Liver (tissue), 9 donors: ENCODE data around the gene PDGFD. TPM values are rescaled to one million over a fixed set of nuclear protein-coding genes. Genes with fewer than 3 reads are reported as not detected.

Experiments used
- DNase-seq: peaks from one replicate; pipeline ENCODE4 v3.0.0-alpha.2; 2017; ENCODE audit warnings: low spot score
- H3K27ac ChIP-seq, 2 donors: one replicate each; pipeline ENCODE4 v1.7.0; 2013; ENCODE audit warnings: inconsistent platforms in 2 of 2, low read length in 2 of 2, control low read depth in 1 of 2, low read depth in 1 of 2, mild to moderate bottlenecking in 1 of 2
- H3K27me3 ChIP-seq, 4 donors: one replicate each; pipeline versions ENCODE4 v1.6.1 to v1.7.0; 2013; ENCODE audit warnings: low read length in 3 of 4, inconsistent platforms in 1 of 4, mild to moderate bottlenecking in 1 of 4, moderate library complexity in 1 of 4; ENCODE audit not compliant: control insufficient read depth in 4 of 4, insufficient read depth in 4 of 4
- H3K36me3 ChIP-seq, 4 donors: one replicate each; pipeline versions ENCODE4 v1.6.1 to v1.7.0; 2013; ENCODE audit warnings: low read length in 3 of 4, mild to moderate bottlenecking in 3 of 4, low read depth in 1 of 4, moderate library complexity in 1 of 4; ENCODE audit not compliant: control insufficient read depth in 4 of 4, insufficient read depth in 3 of 4
- H3K4me1 ChIP-seq, 4 donors: one replicate each; pipeline versions ENCODE4 v1.6.1 to v1.7.0; 2013; ENCODE audit warnings: low read length in 3 of 4, mild to moderate bottlenecking in 3 of 4, moderate library complexity in 1 of 4; ENCODE audit not compliant: control insufficient read depth in 4 of 4, insufficient read depth in 4 of 4
- H3K4me3 ChIP-seq, 3 donors: one replicate each; pipeline versions ENCODE4 v1.6.1 to v1.7.0; 2013; ENCODE audit warnings: low read length in 3 of 3, control low read depth in 1 of 3, low read depth in 1 of 3, mild to moderate bottlenecking in 1 of 3
- H3K9ac ChIP-seq, 2 donors: one replicate each; pipeline ENCODE4 v1.7.0; 2013; ENCODE audit warnings: low read length in 2 of 2, mild to moderate bottlenecking in 2 of 2, moderate library complexity in 2 of 2, control low read depth in 1 of 2, low read depth in 1 of 2
- H3K9me3 ChIP-seq, 4 donors: one replicate each; pipeline versions ENCODE4 v1.6.1 to v1.7.0; 2013; ENCODE audit warnings: low read length in 3 of 4; ENCODE audit not compliant: control insufficient read depth in 4 of 4
- ATF3 ChIP-seq: IDR thresholded peaks from 2 replicates; pipeline ENCODE4 v1.6.1; 2016; ENCODE audit warnings: antibody characterized with exemption
- EGR1 ChIP-seq, 2 donors: IDR thresholded peaks; 2 replicates each; pipeline ENCODE4 v1.6.1; 2016 to 2018; ENCODE audit warnings: antibody characterized with exemption in 2 of 2, low read depth in 2 of 2
- FOXA1 ChIP-seq: IDR thresholded peaks from 2 replicates; pipeline ENCODE4 v1.6.1; 2016; ENCODE audit warnings: antibody characterized with exemption
- FOXA2 ChIP-seq: IDR thresholded peaks from 2 replicates; pipeline ENCODE4 v1.6.1; 2016; ENCODE audit warnings: antibody characterized with exemption
- GABPA ChIP-seq, 2 donors: IDR thresholded peaks in 1 of 2; conservative IDR thresholded peaks in 1 of 2; 2 replicates each; pipeline ENCODE4 v1.6.1; 2016; ENCODE audit warnings: antibody characterized with exemption in 2 of 2, mild to moderate bottlenecking in 1 of 2, moderate library complexity in 1 of 2
- HNF4A ChIP-seq, 2 donors: conservative IDR thresholded peaks; 2 replicates each; pipeline ENCODE4 v1.6.1; 2016; ENCODE audit warnings: antibody characterized with exemption in 2 of 2, mild to moderate bottlenecking in 2 of 2
- HNF4G ChIP-seq: IDR thresholded peaks from 2 replicates; pipeline ENCODE4 v1.6.1; 2016; ENCODE audit warnings: antibody characterized with exemption
- JUND ChIP-seq, 2 donors: IDR thresholded peaks; 2 replicates each; pipeline ENCODE4 v1.6.1; 2016; ENCODE audit warnings: antibody characterized with exemption in 2 of 2
- MAX ChIP-seq: IDR thresholded peaks from 2 replicates; pipeline ENCODE4 v1.6.1; 2016; ENCODE audit warnings: antibody characterized with exemption
- NR2F2 ChIP-seq: IDR thresholded peaks from 2 replicates; pipeline ENCODE4 v1.6.1; 2016; ENCODE audit warnings: antibody characterized with exemption
- RAD21 ChIP-seq, 2 donors: IDR thresholded peaks; 2 replicates each; pipeline ENCODE4 v1.6.1; 2016; ENCODE audit warnings: antibody characterized with exemption in 2 of 2, mild to moderate bottlenecking in 2 of 2
- RXRA ChIP-seq, 2 donors: IDR thresholded peaks; 2 replicates each; pipeline ENCODE4 v1.6.1; 2017 to 2018; ENCODE audit warnings: antibody characterized with exemption in 2 of 2, mild to moderate bottlenecking in 1 of 2
- SP1 ChIP-seq: IDR thresholded peaks from 2 replicates; pipeline ENCODE4 v1.6.1; 2018; ENCODE audit warnings: antibody characterized with exemption, mild to moderate bottlenecking
- TAF1 ChIP-seq: conservative IDR thresholded peaks from 2 replicates; pipeline ENCODE4 v1.6.1; 2016; ENCODE audit warnings: antibody characterized with exemption, mild to moderate bottlenecking
- YY1 ChIP-seq: IDR thresholded peaks from 2 replicates; pipeline ENCODE4 v1.6.1; 2016; ENCODE audit warnings: antibody characterized with exemption, mild to moderate bottlenecking
- WGBS: extraction: QIAGEN DNeasy Blood & Tissue Kit; methylation state at CpG from one replicate; pipeline ENCODE4 v1.1.7; 2013; 5-methylcytosine and 5-hydroxymethylcytosine counted together
- polyA plus RNA-seq, 2 donors: library from polyadenylated mRNA; stranded (reverse) in 1 of 2; unstranded in 1 of 2; fragments of 200-250 nt in 1 of 2; fragments of >200 nt in 1 of 2; fragmentation: Nextera tagmentation in 1 of 2; extraction: Ambion mirVana in 1 of 2; gene quantifications; one replicate each; pipeline versions ENCODE4 v1.2.1 to v1.2.3, GENCODE V29; 2013 to 2015
- total RNA-seq, 2 donors: library from RNA; depleted of rRNA; stranded (reverse); fragments of >200 nt; gene quantifications; one replicate each; pipeline ENCODE4 v1.2.3, GENCODE V29; 2014
- TF ChIP-seq, protein P1 (sequence below): IDR thresholded peaks from 2 replicates; pipeline ENCODE4 v1.6.1; 2016; ENCODE audit warnings: antibody characterized with exemption, mild to moderate bottlenecking
- TF ChIP-seq, protein P2 (sequence below): IDR thresholded peaks from 2 replicates; pipeline ENCODE4 v1.6.1; 2016; ENCODE audit warnings: antibody characterized with exemption
- TF ChIP-seq, protein P3 (sequence below): fragments of 150-350 bp; IDR thresholded peaks from 2 replicates; pipeline ENCODE4 v1.5.1; 2017; ENCODE audit warnings: improper control_type of control experiment, low read depth, low read length; ENCODE audit not compliant: missing input control
- donor health status: healthy.
- donor health status: healthy.
- donor health status: healthy.
- donor health status: healthy.
- donor health status: healthy.

Gene PDGFD
- total and polyA plus RNA-seq, 4 donors = 1.0 to 3.3 (median 2.1) TPM

DNA sequence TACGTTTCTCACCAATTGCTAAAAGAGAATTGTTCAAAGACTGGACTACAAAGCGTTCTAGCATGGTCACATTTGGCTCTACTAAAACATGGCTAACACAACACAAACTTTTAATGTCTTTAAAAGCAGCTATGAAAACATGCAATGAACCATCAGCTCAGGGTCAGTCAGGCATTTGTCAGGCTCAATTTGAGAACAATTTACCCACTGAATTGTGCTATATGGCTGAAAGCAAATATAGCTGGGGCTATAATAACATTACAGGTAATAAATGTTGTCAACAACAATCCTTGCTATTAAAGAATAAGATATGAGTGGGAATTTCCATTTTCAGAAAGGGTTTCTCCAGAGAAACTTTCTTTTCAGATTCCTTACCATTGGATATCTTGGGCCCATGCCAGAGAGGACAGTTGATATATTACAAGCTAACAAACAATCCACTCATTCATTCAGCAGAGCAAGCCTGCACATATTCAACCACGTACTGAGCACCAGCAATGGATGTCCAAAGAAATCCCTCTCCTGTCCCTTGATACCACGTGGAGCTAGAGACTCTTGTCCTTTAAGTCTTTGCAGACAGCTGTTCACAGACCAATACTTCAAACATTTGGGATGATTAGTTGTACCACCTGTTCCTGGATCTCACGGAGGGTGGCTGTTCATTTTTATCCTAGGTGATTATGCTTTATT lies 210.0 kb downstream of the PDGFD start:
- no peak overlapping the region for H3K27ac ChIP-seq
- H3K9ac ChIP-seq = no peak overlapping the region
- no peaks in the 10 kb centered on the region for H3K9me3 ChIP-seq
- no peaks in the 10 kb centered on the region for H3K4me1 ChIP-seq
- WGBS = 69% methylated on average over 5 of the region's 5 CpGs
- no peak for TF ChIP-seq NR2F2
- no peak for TF ChIP-seq TAF1
- TF ChIP-seq, protein P1, sequence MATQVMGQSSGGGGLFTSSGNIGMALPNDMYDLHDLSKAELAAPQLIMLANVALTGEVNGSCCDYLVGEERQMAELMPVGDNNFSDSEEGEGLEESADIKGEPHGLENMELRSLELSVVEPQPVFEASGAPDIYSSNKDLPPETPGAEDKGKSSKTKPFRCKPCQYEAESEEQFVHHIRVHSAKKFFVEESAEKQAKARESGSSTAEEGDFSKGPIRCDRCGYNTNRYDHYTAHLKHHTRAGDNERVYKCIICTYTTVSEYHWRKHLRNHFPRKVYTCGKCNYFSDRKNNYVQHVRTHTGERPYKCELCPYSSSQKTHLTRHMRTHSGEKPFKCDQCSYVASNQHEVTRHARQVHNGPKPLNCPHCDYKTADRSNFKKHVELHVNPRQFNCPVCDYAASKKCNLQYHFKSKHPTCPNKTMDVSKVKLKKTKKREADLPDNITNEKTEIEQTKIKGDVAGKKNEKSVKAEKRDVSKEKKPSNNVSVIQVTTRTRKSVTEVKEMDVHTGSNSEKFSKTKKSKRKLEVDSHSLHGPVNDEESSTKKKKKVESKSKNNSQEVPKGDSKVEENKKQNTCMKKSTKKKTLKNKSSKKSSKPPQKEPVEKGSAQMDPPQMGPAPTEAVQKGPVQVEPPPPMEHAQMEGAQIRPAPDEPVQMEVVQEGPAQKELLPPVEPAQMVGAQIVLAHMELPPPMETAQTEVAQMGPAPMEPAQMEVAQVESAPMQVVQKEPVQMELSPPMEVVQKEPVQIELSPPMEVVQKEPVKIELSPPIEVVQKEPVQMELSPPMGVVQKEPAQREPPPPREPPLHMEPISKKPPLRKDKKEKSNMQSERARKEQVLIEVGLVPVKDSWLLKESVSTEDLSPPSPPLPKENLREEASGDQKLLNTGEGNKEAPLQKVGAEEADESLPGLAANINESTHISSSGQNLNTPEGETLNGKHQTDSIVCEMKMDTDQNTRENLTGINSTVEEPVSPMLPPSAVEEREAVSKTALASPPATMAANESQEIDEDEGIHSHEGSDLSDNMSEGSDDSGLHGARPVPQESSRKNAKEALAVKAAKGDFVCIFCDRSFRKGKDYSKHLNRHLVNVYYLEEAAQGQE = no peak
- no peak for TF ChIP-seq RAD21 (IDR thresholded peaks at IDR 0.05)
- TF ChIP-seq FOXA1 = no peak
- TF ChIP-seq HNF4A (conservative IDR thresholded peaks at IDR 0.05) = no peak
- TF ChIP-seq MAX = no peak
- TF ChIP-seq SP1 = no peak
- TF ChIP-seq JUND (IDR thresholded peaks at IDR 0.05) = no peak
- TF ChIP-seq FOXA2 = no peak
- TF ChIP-seq GABPA (IDR thresholded peaks at IDR 0.05 in 1 of 2, conservative IDR thresholded peaks at IDR 0.05 in 1 of 2) = no peak
- no peak for TF ChIP-seq HNF4G
- TF ChIP-seq ATF3 = no peak
- TF ChIP-seq EGR1 (IDR thresholded peaks at IDR 0.05; ENCODE audit: low read depth in 2 of 2) = no peak
- TF ChIP-seq, protein P2, sequence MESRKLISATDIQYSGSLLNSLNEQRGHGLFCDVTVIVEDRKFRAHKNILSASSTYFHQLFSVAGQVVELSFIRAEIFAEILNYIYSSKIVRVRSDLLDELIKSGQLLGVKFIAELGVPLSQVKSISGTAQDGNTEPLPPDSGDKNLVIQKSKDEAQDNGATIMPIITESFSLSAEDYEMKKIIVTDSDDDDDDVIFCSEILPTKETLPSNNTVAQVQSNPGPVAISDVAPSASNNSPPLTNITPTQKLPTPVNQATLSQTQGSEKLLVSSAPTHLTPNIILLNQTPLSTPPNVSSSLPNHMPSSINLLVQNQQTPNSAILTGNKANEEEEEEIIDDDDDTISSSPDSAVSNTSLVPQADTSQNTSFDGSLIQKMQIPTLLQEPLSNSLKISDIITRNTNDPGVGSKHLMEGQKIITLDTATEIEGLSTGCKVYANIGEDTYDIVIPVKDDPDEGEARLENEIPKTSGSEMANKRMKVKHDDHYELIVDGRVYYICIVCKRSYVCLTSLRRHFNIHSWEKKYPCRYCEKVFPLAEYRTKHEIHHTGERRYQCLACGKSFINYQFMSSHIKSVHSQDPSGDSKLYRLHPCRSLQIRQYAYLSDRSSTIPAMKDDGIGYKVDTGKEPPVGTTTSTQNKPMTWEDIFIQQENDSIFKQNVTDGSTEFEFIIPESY = no peak
- no peak for TF ChIP-seq RXRA (IDR thresholded peaks at IDR 0.05)
- TF ChIP-seq, protein P3, sequence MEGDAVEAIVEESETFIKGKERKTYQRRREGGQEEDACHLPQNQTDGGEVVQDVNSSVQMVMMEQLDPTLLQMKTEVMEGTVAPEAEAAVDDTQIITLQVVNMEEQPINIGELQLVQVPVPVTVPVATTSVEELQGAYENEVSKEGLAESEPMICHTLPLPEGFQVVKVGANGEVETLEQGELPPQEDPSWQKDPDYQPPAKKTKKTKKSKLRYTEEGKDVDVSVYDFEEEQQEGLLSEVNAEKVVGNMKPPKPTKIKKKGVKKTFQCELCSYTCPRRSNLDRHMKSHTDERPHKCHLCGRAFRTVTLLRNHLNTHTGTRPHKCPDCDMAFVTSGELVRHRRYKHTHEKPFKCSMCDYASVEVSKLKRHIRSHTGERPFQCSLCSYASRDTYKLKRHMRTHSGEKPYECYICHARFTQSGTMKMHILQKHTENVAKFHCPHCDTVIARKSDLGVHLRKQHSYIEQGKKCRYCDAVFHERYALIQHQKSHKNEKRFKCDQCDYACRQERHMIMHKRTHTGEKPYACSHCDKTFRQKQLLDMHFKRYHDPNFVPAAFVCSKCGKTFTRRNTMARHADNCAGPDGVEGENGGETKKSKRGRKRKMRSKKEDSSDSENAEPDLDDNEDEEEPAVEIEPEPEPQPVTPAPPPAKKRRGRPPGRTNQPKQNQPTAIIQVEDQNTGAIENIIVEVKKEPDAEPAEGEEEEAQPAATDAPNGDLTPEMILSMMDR = no peak
- TF ChIP-seq YY1 = no peak
- H3K4me3 ChIP-seq = no peak overlapping the region
- no peaks in the 10 kb centered on the region for H3K27me3 ChIP-seq
- no peaks in the 10 kb centered on the region for H3K36me3 ChIP-seq
- DNase-seq = no peak
